Transverse colon (tissue), 4 donors: ENCODE data around the gene COL4A6. TPM values are rescaled to one million over a fixed set of nuclear protein-coding genes. Genes with fewer than 3 reads are reported as not detected.

Source experiments
- DNase-seq: peaks from one replicate; pipeline ENCODE4 v3.0.0-alpha.2; 2019
- H3K27ac ChIP-seq, 4 donors: fragments of 200-600 bp; sonication (generic); 2 replicates each; pipeline ENCODE4 v1.5.1; 2016 to 2018; ENCODE audit warnings: inconsistent platforms in 4 of 4
- H3K27me3 ChIP-seq: fragments of 200-600 bp; sonication (generic); 2 replicates; pipeline ENCODE4 v1.5.1; 2017; ENCODE audit warnings: inconsistent platforms
- H3K36me3 ChIP-seq, 4 donors: fragments of 200-600 bp; sonication (generic); 2 replicates each; pipeline ENCODE4 v1.5.1; 2017 to 2019; ENCODE audit warnings: inconsistent platforms in 4 of 4
- H3K4me1 ChIP-seq, 4 donors: fragments of 200-600 bp; sonication (generic); 2 replicates each; pipeline ENCODE4 v1.5.1; 2017 to 2020; ENCODE audit warnings: inconsistent platforms in 4 of 4
- H3K4me3 ChIP-seq, 4 donors: fragments of 200-600 bp; sonication (generic); 1 replicate in 1 of 4; 2 replicates in 3 of 4; pipeline versions ENCODE4 v1.5.1 to v1.6.1; 2017 to 2019; ENCODE audit warnings: inconsistent platforms in 4 of 4
- H3K9me3 ChIP-seq, 2 donors: fragments of 200-600 bp; sonication (generic); 2 replicates each; pipeline ENCODE4 v1.5.1; 2017 to 2019; ENCODE audit warnings: inconsistent platforms in 2 of 2
- CTCF ChIP-seq, 5 experiments: fragments of 200-600 bp in 3 of 5; fragments of 450-650 bp in 2 of 5; sonication (generic) in 3 of 5; IDR thresholded peaks; 1 replicate in 2 of 5; 2 replicates in 3 of 5; pipeline ENCODE4 v1.5.1; 2016 to 2017; ENCODE audit warnings: antibody characterized with exemption in 5 of 5, inconsistent platforms in 3 of 5, mild to moderate bottlenecking in 2 of 5, moderate library complexity in 1 of 5
- EP300 ChIP-seq: sonication (generic); formaldehyde crosslinking; IDR thresholded peaks from one replicate; pipeline ENCODE4 v1.6.1; 2017; ENCODE audit warnings: antibody characterized with exemption, low read depth
- POLR2A ChIP-seq: fragments of 450-650 bp; IDR thresholded peaks from one replicate; pipeline ENCODE4 v1.6.1; 2016; ENCODE audit warnings: antibody characterized with exemption, mild to moderate bottlenecking, moderate library complexity
- POLR2AphosphoS5 ChIP-seq, 3 donors: sonication (generic); formaldehyde crosslinking; IDR thresholded peaks; one replicate each; pipeline ENCODE4 v1.6.1; 2016; ENCODE audit warnings: antibody characterized with exemption in 3 of 3
- WGBS, 2 donors: methylation state at CpG; one replicate each; pipeline ENCODE4 v1.1.5; 2018; ENCODE audit warnings: low coverage in 1 of 2; 5-methylcytosine and 5-hydroxymethylcytosine counted together
- in situ Hi-C, 4 donors: fragments of 200-750 bp; cut with MboI; loops; one replicate each; pipeline versions ENCODE4 v1.15.0 to v1.15.1; 2017; ENCODE audit warnings: low sequenced_read_pairs in 3 of 4, low pct_ligation_motif_present in 1 of 4, low pct_unique_long_range_greater_than_20kb in 1 of 4
- intact Hi-C: fragments of 100-400 bp; cut with DNase I; formaldehyde crosslinking; loops from one replicate; pipeline ENCODE4 v1.15.1; 2023; ENCODE audit warnings: low total_unique reads
- total RNA-seq, 4 donors: library from RNA; depleted of rRNA; stranded (reverse); fragments of >200 nt; gene quantifications; one replicate each; pipeline ENCODE4 v1.1.0, GENCODE V29; 2016

COL4A6 gene
- total RNA-seq, 4 donors from 2014 or later: 0.32 to 0.75 (median 0.57) TPM

GRCh38 chrX:108437349-108438109 lies 693 bp downstream of the COL4A6 start:
- no peaks in the 10 kb centered on the region for H3K9me3 ChIP-seq
- H3K36me3 ChIP-seq: no peaks in the 10 kb centered on the region
- in situ Hi-C loops: no loop called here
- no peak for DNase-seq
- no peak for TF ChIP-seq CTCF (IDR thresholded peaks at IDR 0.05)
- no peak for TF ChIP-seq EP300
- TF ChIP-seq POLR2AphosphoS5 (IDR thresholded peaks at IDR 0.05): no peak
- TF ChIP-seq POLR2A: no peak
- H3K27ac ChIP-seq: no peak overlapping the region
- peaks cover 12% of the 10 kb centered on the region for H3K27me3 ChIP-seq
- H3K4me3 ChIP-seq: no peak overlapping the region
- 39% methylated on average over 20 of the region's 20 CpGs; no CpG with 5 or more reads in 1 of the 2 donors for WGBS, 2 donors
- no peaks in the 10 kb centered on the region for H3K4me1 ChIP-seq
- intact Hi-C loops: no loop called here

- Histone ChIP-seq H3K27me3 (peaks cover 12% of the 10 kb centered on the region), H3K36me3 (no peaks in the 10 kb centered on the region), H3K9me3 (no peaks in the 10 kb centered on the region), H3K27ac (no peak overlapping the region), H3K4me1 (no peaks in the 10 kb centered on the region), H3K4me3 (no peak overlapping the region)
- in situ Hi-C loops (no loop called here), intact Hi-C loops (no loop called here)
- 81 to 93% methylated on average over 3 to 5 of the region's 5 CpGs for WGBS, 2 donors
- TF ChIP-seq EP300: no peak
- TF ChIP-seq POLR2A: no peak
- no peak for TF ChIP-seq CTCF (IDR thresholded peaks at IDR 0.05)
- no peak for TF ChIP-seq POLR2AphosphoS5 (IDR thresholded peaks at IDR 0.05)
- no peak for DNase-seq
Observed at GRCh38 chrX:108435261-108435660, 3.0 kb downstream of the COL4A6 start.

GRCh38 chrX:108426262-108426661 lies 12.0 kb downstream of the COL4A6 start:
- Histone ChIP-seq H3K4me1 (no peaks in the 10 kb centered on the region), H3K36me3 (no peaks in the 10 kb centered on the region), H3K9me3 (no peaks in the 10 kb centered on the region), H3K4me3 (no peak overlapping the region), H3K27ac (no peak overlapping the region), H3K27me3 (no peaks in the 10 kb centered on the region)
- intact Hi-C loops: no loop called here
- WGBS, 2 donors: 31 to 43% methylated on average over 1 of the region's 1 CpG
- DNase-seq: no peak
- TF ChIP-seq CTCF (IDR thresholded peaks at IDR 0.05): no peak
- no peak for TF ChIP-seq POLR2AphosphoS5 (IDR thresholded peaks at IDR 0.05)
- TF ChIP-seq POLR2A: no peak
- no peak for TF ChIP-seq EP300
- in situ Hi-C loops: no loop called here

GRCh38 chrX:108420481-108420880 lies 17.7 kb downstream of the COL4A6 start:
- intact Hi-C loops: no loop called here
- WGBS, 2 donors: 71 to 73% methylated on average over 1 of the region's 1 CpG
- no peaks in the 10 kb centered on the region for H3K36me3 ChIP-seq
- no peaks in the 10 kb centered on the region for H3K9me3 ChIP-seq
- H3K27me3 ChIP-seq: no peaks in the 10 kb centered on the region
- no peak for DNase-seq
- H3K4me1 ChIP-seq: no peaks in the 10 kb centered on the region
- H3K27ac ChIP-seq: no peak overlapping the region
- in situ Hi-C loops: no loop called here
- no peak overlapping the region for H3K4me3 ChIP-seq
- no peak for TF ChIP-seq CTCF (IDR thresholded peaks at IDR 0.05)
- no peak for TF ChIP-seq POLR2AphosphoS5 (IDR thresholded peaks at IDR 0.05)
- no peak for TF ChIP-seq POLR2A
- TF ChIP-seq EP300: no peak
